Panc1 (cell line): Measurements from ENCODE around the gene SKI. TPM values are rescaled to one million over a fixed set of nuclear protein-coding genes. Genes with fewer than 3 reads are reported as not detected.

Experiments
- ATAC-seq: fragments of 200-7000 bp; cut with Tn5 transposase; 2 replicates; pipeline ENCODE4 v1.9.1; 2020; ENCODE audit warnings: mild to moderate bottlenecking, moderate library complexity
- BruUV-seq: library from RNA; stranded (reverse); fragments of 400-500 nt; replicated peaks from 2 replicates; lab custom pipeline; 2021; lab: Mats Ljungman, UMichigan
- CTCF ChIA-PET: fragments of 300-600 bp; sonication (Branson Sonifier 250); formaldehyde crosslinking; loops from one replicate; lab custom pipeline; 2022; ENCODE audit warnings: antibody characterized with exemption; lab: Charles Lee
- POLR2A ChIA-PET: fragments of 300-600 bp; sonication (Branson Sonifier 250); formaldehyde crosslinking; loops from one replicate; lab custom pipeline; 2022; ENCODE audit warnings: antibody characterized with exemption; lab: Charles Lee
- DNase-seq: peaks from one replicate; pipeline ENCODE4 v3.0.0-alpha.2; 2010; ENCODE audit warnings: low read depth, low spot score
- H3K27ac ChIP-seq: 2 replicates; pipeline ENCODE4 v1.5.1; 2011; ENCODE audit warnings: mild to moderate bottlenecking, low read length, inconsistent platforms
- H3K27me3 ChIP-seq: fragments of 200-500 bp; sonication (Bioruptor generic); 2 replicates; pipeline ENCODE4 v1.6.0; 2014; ENCODE audit warnings: low read length, inconsistent platforms; ENCODE audit not compliant: control insufficient read depth, insufficient read depth
- H3K36me3 ChIP-seq: fragments of 200-500 bp; sonication (Bioruptor generic); 2 replicates; pipeline ENCODE4 v1.5.1; 2014; ENCODE audit warnings: inconsistent platforms, mild to moderate bottlenecking, low read length, moderate library complexity; ENCODE audit not compliant: control insufficient read depth, insufficient read depth
- H3K4me1 ChIP-seq: 2 replicates; pipeline ENCODE4 v1.5.1; 2011; ENCODE audit warnings: inconsistent platforms, mild to moderate bottlenecking, low read length, moderate library complexity; ENCODE audit not compliant: control insufficient read depth, insufficient read depth
- H3K4me3 ChIP-seq, 2 experiments: 2 replicates each; pipeline ENCODE4 v1.5.1; 2011 to 2012; ENCODE audit warnings: low read depth in 2 of 2, low read length in 2 of 2, mild to moderate bottlenecking in 2 of 2, inconsistent platforms in 1 of 2, moderate library complexity in 1 of 2
- H3K9me3 ChIP-seq: fragments of 200-500 bp; sonication (Bioruptor generic); 2 replicates; pipeline ENCODE4 v1.5.1; 2014; ENCODE audit warnings: low read depth, mild to moderate bottlenecking, inconsistent platforms, low read length, moderate library complexity; ENCODE audit not compliant: control insufficient read depth, insufficient read depth
- POLR2AphosphoS5 ChIP-seq: IDR thresholded peaks from 2 replicates; pipeline ENCODE4 v1.6.1; 2012; ENCODE audit warnings: mild to moderate bottlenecking, low read depth, low read length, moderate library complexity
- SIN3A ChIP-seq: IDR thresholded peaks from 2 replicates; pipeline ENCODE4 v1.6.1; 2012; ENCODE audit warnings: low read depth, mild to moderate bottlenecking, low read length, moderate library complexity, borderline replicate concordance; ENCODE audit not compliant: insufficient read depth
- TCF7L2 ChIP-seq: IDR thresholded peaks from 2 replicates; pipeline ENCODE4 v1.6.1; 2011; ENCODE audit warnings: mild to moderate bottlenecking, low read depth, low read length, inconsistent platforms
- in situ Hi-C: cut with HindIII; loops from 2 replicates; pipeline ENCODE4 v1.10.0; 2016; ENCODE audit warnings: low sequenced_read_pairs, low pct_unique_long_range_greater_than_20kb
- intact Hi-C: fragments of 100-400 bp; cut with micrococcal nuclease; formaldehyde crosslinking; loops from one replicate; pipeline ENCODE4 v1.10.0; 2022; ENCODE audit not compliant: unreplicated experiment
- total RNA-seq: library from RNA; stranded (reverse); gene quantifications from one replicate; pipeline ENCODE4 v1.2.1, GENCODE V29; 2021; ENCODE audit not compliant: unreplicated experiment
- TF ChIP-seq, protein P1 (sequence below), 2 experiments: IDR thresholded peaks; 2 replicates each; pipeline ENCODE4 v1.6.1; 2011 to 2012; ENCODE audit warnings: low read depth in 2 of 2, control low read depth in 1 of 2, low read length in 1 of 2, mild to moderate bottlenecking in 1 of 2, moderate library complexity in 1 of 2; ENCODE audit not compliant: insufficient read depth in 1 of 2
- TF ChIP-seq, protein P2 (sequence below): fragments of 450-650 bp; IDR thresholded peaks from 2 replicates; pipeline ENCODE4 v1.5.1; 2017; ENCODE audit warnings: mild to moderate bottlenecking

SKI gene
- total RNA-seq, 1 experiment from 2014 or later = 63.2 TPM

DNA sequence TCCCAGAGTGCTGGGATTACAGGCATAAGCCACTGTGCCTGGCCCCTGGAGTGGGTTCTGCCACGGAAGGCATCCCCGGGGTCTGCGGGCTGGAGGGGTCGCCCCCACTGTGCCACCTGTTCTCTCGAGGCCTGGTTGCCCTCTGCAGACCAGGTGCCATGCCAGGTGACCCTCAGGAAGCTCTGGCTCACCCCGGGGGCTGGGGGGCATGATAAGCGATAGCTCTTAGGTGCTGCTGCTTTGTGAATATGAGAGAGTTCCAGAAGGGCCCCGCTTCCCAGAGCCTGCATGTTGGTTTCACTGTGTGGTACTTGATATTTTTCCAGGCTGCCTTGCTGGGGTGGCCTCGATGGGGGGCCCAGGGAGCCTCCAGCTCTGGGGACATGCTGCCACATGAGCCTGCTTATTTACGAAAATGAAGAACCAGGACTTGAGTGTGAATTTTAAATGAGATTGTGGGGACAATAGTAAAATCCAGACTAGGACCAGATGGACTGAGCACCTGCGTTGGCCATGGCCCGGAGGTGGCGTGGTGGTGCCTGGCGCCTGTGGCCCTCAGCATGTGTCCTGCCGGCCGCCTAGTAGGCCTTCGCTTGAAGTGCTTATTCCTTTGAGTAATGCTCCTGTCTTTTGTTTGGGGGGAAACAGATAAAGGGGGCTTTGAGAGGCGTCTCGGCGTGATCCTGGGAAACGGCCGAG is 7.3 kb downstream of the SKI start:
- TF ChIP-seq, protein P1, sequence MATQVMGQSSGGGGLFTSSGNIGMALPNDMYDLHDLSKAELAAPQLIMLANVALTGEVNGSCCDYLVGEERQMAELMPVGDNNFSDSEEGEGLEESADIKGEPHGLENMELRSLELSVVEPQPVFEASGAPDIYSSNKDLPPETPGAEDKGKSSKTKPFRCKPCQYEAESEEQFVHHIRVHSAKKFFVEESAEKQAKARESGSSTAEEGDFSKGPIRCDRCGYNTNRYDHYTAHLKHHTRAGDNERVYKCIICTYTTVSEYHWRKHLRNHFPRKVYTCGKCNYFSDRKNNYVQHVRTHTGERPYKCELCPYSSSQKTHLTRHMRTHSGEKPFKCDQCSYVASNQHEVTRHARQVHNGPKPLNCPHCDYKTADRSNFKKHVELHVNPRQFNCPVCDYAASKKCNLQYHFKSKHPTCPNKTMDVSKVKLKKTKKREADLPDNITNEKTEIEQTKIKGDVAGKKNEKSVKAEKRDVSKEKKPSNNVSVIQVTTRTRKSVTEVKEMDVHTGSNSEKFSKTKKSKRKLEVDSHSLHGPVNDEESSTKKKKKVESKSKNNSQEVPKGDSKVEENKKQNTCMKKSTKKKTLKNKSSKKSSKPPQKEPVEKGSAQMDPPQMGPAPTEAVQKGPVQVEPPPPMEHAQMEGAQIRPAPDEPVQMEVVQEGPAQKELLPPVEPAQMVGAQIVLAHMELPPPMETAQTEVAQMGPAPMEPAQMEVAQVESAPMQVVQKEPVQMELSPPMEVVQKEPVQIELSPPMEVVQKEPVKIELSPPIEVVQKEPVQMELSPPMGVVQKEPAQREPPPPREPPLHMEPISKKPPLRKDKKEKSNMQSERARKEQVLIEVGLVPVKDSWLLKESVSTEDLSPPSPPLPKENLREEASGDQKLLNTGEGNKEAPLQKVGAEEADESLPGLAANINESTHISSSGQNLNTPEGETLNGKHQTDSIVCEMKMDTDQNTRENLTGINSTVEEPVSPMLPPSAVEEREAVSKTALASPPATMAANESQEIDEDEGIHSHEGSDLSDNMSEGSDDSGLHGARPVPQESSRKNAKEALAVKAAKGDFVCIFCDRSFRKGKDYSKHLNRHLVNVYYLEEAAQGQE (IDR thresholded peaks at IDR 0.05; ENCODE audit: insufficient read depth in 1 of 2, low read depth in 2 of 2, low read length in 1 of 2) = no peak
- TF ChIP-seq POLR2AphosphoS5 (no peak), SIN3A (no peak), TCF7L2 (no peak)
- TF ChIP-seq, protein P2, sequence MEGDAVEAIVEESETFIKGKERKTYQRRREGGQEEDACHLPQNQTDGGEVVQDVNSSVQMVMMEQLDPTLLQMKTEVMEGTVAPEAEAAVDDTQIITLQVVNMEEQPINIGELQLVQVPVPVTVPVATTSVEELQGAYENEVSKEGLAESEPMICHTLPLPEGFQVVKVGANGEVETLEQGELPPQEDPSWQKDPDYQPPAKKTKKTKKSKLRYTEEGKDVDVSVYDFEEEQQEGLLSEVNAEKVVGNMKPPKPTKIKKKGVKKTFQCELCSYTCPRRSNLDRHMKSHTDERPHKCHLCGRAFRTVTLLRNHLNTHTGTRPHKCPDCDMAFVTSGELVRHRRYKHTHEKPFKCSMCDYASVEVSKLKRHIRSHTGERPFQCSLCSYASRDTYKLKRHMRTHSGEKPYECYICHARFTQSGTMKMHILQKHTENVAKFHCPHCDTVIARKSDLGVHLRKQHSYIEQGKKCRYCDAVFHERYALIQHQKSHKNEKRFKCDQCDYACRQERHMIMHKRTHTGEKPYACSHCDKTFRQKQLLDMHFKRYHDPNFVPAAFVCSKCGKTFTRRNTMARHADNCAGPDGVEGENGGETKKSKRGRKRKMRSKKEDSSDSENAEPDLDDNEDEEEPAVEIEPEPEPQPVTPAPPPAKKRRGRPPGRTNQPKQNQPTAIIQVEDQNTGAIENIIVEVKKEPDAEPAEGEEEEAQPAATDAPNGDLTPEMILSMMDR = no peak
- ChIA-PET CTCF (no interaction called here), POLR2A (no interaction called here)
- no TSS peak for BruUV-seq
- no peaks in the 10 kb centered on the region for H3K9me3 ChIP-seq
- ATAC-seq (no peak), DNase-seq (no peak)
- H3K36me3 ChIP-seq = no peaks in the 10 kb centered on the region
- no peaks in the 10 kb centered on the region for H3K27me3 ChIP-seq
- intact Hi-C loops = no loop called here
- peaks cover 51% of the 10 kb centered on the region for H3K4me1 ChIP-seq
- no peak overlapping the region for H3K4me3 ChIP-seq
- H3K27ac ChIP-seq = no peak overlapping the region
- in situ Hi-C loops = no loop called here

DNA sequence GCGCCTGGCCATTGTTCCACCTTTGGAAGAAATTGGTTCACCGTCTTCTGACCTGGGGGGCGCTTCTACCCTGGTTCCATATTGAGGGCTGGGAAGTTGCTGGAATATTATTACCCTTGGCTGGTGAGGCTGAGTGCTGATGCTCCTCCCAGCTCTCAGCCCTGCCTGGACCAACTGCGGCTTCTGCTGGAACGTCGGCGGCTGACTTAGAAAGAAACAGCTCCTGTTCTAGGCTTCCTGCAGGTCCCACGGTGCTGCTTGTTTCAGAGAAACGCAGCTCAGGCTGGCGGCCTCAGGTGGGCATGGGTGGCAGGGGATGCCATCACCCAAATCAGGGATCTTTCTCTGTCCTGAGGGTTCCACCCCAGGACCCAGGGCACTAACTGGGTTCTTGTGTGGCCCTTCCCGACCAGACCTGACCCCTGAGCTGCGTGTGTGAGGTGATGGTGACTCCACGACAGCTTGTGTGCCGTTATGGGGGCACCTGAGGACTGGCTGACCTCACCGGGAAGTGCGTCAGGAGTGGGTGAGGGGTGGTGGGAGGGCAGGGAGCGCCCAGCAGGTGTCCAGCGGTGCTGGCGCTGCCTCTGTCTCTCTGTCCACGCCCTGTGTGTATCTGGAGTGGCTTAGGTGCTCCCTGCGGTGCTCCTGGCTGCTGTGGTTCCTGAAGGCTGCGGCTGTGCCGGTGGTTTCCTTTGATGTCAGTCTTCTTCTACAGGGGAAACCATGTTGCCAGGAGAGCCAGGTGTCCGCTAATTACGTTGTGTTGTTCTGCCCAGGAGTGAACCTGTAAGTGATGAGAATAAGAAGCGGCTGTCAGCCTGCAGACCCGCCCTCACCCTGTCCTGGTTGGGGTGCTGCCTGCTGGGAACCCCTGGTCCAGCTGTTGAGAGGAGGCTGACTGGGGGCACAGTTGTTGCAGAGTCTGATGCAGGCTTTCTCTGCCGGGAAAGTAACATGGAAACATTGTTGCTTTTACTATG is 8.9 kb downstream of the SKI start:
- Histone ChIP-seq H3K9me3 (no peaks in the 10 kb centered on the region), H3K36me3 (no peaks in the 10 kb centered on the region), H3K4me1 (peaks cover 51% of the 10 kb centered on the region), H3K27ac (no peak overlapping the region), H3K27me3 (no peaks in the 10 kb centered on the region), H3K4me3 (no peak overlapping the region)
- POLR2A ChIA-PET = interaction anchor here (0.5 kb wide), 1 partner anchor 8 kb away, joined by 4 read pairs; no protein-coding TSS in a partner anchor
- TF ChIP-seq TCF7L2 (peak; percentile 84; the same call in 1 of the 2 replicates), POLR2AphosphoS5 (no peak), SIN3A (no peak)
- TF ChIP-seq, protein P2 = no peak
- TF ChIP-seq, protein P1 (IDR thresholded peaks at IDR 0.05; ENCODE audit: insufficient read depth in 1 of 2, low read depth in 2 of 2, low read length in 1 of 2) = no peak
- BruUV-seq = no TSS peak
- CTCF ChIA-PET = no interaction called here
- ATAC-seq (no peak), DNase-seq (no peak)
- in situ Hi-C loops = no loop called here
- intact Hi-C loops = no loop called here
